Vagina (tissue), 2 donors: ENCODE results near the gene TNFRSF21.

Experiments
- CTCF ChIP-seq, 3 experiments: fragments of 450-650 bp in 2 of 3; fragments of 200-600 bp in 1 of 3; sonication (generic) in 1 of 3; IDR thresholded peaks; one replicate each; pipeline ENCODE4 v1.5.1; 2017 to 2019; ENCODE audit warnings: antibody characterized with exemption in 3 of 3, mild to moderate bottlenecking in 2 of 3, moderate library complexity in 2 of 3
- POLR2A ChIP-seq, 2 donors: fragments of 450-650 bp; IDR thresholded peaks; one replicate each; pipeline ENCODE4 v1.6.1; 2017; ENCODE audit warnings: antibody characterized with exemption in 2 of 2, mild to moderate bottlenecking in 2 of 2, moderate library complexity in 2 of 2

- TF ChIP-seq CTCF (IDR thresholded peaks at IDR 0.05) (no peak), POLR2A (IDR thresholded peaks at IDR 0.05) (no peak)
Measured at GRCh38 chr6:47286301-47286700, 23.4 kb downstream of the TNFRSF21 start.
